Esophagus squamous epithelium (tissue), 5 donors: Measurements from ENCODE around the gene PPP2R5E. TPM values are rescaled to one million over a fixed set of nuclear protein-coding genes. Genes with fewer than 3 reads are reported as not detected.

Experiments
- DNase-seq: peaks from one replicate; lab custom pipeline; 2025; lab: John Stamatoyannopoulos, UW
- H3K27ac ChIP-seq, 4 donors: fragments of 200-600 bp; sonication (generic); one replicate each; pipeline ENCODE4 v1.5.1; 2016 to 2019; ENCODE audit warnings: mild to moderate bottlenecking in 1 of 4
- H3K27me3 ChIP-seq, 4 donors: fragments of 200-600 bp; sonication (generic); 1 replicate in 3 of 4; 2 replicates in 1 of 4; pipeline versions ENCODE4 v1.5.1 to v1.6.0; 2017 to 2021; ENCODE audit warnings: antibody characterized with exemption in 1 of 4
- H3K36me3 ChIP-seq, 3 donors: fragments of 200-600 bp; sonication (generic); one replicate each; pipeline ENCODE4 v1.5.1; 2016 to 2019
- H3K4me1 ChIP-seq, 3 donors: fragments of 200-600 bp; sonication (generic); one replicate each; pipeline ENCODE4 v1.5.1; 2017 to 2019
- H3K4me3 ChIP-seq, 4 donors: fragments of 200-600 bp; sonication (generic); 1 replicate in 3 of 4; 2 replicates in 1 of 4; pipeline ENCODE4 v1.5.1; 2016 to 2019; ENCODE audit warnings: mild to moderate bottlenecking in 2 of 4, moderate library complexity in 1 of 4
- H3K9me3 ChIP-seq, 3 donors: fragments of 200-600 bp; sonication (generic); one replicate each; pipeline ENCODE4 v1.5.1; 2016 to 2019
- CTCF ChIP-seq, 6 experiments: fragments of 450-650 bp in 4 of 6; fragments of 200-600 bp in 2 of 6; sonication (generic) in 2 of 6; IDR thresholded peaks; one replicate each; pipeline ENCODE4 v1.5.1; 2016 to 2019; ENCODE audit warnings: antibody characterized with exemption in 6 of 6, mild to moderate bottlenecking in 4 of 6, moderate library complexity in 4 of 6
- POLR2A ChIP-seq, 4 donors: fragments of 450-650 bp; IDR thresholded peaks; one replicate each; pipeline ENCODE4 v1.6.1; 2017; ENCODE audit warnings: antibody characterized with exemption in 4 of 4, mild to moderate bottlenecking in 4 of 4, moderate library complexity in 3 of 4
- WGBS, 2 donors: methylation state at CpG; one replicate each; pipeline ENCODE4 v1.1.5; 2018; 5-methylcytosine and 5-hydroxymethylcytosine counted together
- intact Hi-C: fragments of 100-400 bp; cut with DNase I; formaldehyde crosslinking; loops from one replicate; pipeline ENCODE4 v1.15.0; 2022
- total RNA-seq, 4 donors: library from RNA; depleted of rRNA; stranded (reverse); fragments of >200 nt; gene quantifications; one replicate each; pipeline ENCODE4 v1.1.0, GENCODE V29; 2016
- donor health status: DM: yes; HTN: yes; CAD: no.

Gene PPP2R5E
- total RNA-seq, 4 donors from 2014 or later: 18.9 to 31.2 (median 26.0) TPM

DNA sequence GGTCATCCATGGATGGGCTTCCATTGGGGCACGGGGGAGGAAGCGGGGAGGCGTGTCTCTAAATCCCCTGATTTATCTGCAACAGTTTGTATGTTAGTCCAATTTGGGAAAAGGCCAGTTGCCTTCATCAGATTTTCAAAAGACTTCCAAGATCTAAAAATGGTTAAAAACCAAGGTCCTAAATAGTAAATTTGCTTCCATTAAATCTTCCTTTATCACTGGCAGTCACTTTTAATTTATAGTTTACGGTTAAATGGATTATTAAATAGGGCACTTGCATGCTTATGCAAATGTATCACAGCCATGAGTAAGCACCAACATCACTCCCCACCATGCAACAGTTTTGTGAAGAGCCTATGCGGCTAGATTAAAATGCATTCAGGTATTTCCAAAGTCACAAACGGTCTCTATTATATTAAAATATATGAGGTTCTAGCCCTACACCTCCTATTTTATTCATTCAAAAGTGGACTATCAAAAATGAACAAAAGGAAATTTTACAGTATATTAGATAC, 116.3 kb downstream of the PPP2R5E start:
- no peak overlapping the region for H3K4me3 ChIP-seq
- WGBS, 2 donors: 84 to 91% methylated on average over 6 of the region's 6 CpGs

GRCh38 chr14:63423889-63424288, 119.3 kb downstream of the PPP2R5E start:
- Histone ChIP-seq H3K36me3 (peaks cover 0 to 28% (median 0%) of the 10 kb centered on the region in 3 donors), H3K4me1 (no peaks in the 10 kb centered on the region), H3K27ac (no peak overlapping the region), H3K4me3 (no peak overlapping the region), H3K9me3 (no peaks in the 10 kb centered on the region), H3K27me3 (no peaks in the 10 kb centered on the region)
- TF ChIP-seq POLR2A (IDR thresholded peaks at IDR 0.05) (no peak), CTCF (IDR thresholded peaks at IDR 0.05) (no peak)
- no peak for DNase-seq
- intact Hi-C loops: no loop called here
- 85 to 89% methylated on average over 4 of the region's 4 CpGs for WGBS, 2 donors

More for the DNA sequence above, 116.3 kb downstream of the PPP2R5E start:
- H3K27ac ChIP-seq: no peak overlapping the region
- no peaks in the 10 kb centered on the region for H3K9me3 ChIP-seq
- DNase-seq: no peak
- peaks cover 0 to under 1% (median 0%) of the 10 kb centered on the region in 3 donors for H3K36me3 ChIP-seq
- no peaks in the 10 kb centered on the region for H3K27me3 ChIP-seq
- H3K4me1 ChIP-seq: peaks cover 0 to 4% (median 0%) of the 10 kb centered on the region in 3 donors
- intact Hi-C loops: no loop called here
- TF ChIP-seq CTCF (IDR thresholded peaks at IDR 0.05): no peak
- no peak for TF ChIP-seq POLR2A (IDR thresholded peaks at IDR 0.05)

- DNase-seq: no peak
Measured at GRCh38 chr14:63423381-63423780, 119.8 kb downstream of the PPP2R5E start.

GRCh38 chr14:63421919-63422318, 121.3 kb downstream of the PPP2R5E start:
- intact Hi-C loops: no loop called here
- Histone ChIP-seq H3K9me3 (no peaks in the 10 kb centered on the region), H3K36me3 (peaks cover 0 to 31% (median 0%) of the 10 kb centered on the region in 3 donors), H3K4me1 (no peaks in the 10 kb centered on the region), H3K4me3 (no peak overlapping the region), H3K27me3 (no peaks in the 10 kb centered on the region), H3K27ac (no peak overlapping the region)
- no peak for DNase-seq
- 71 to 73% methylated on average over 3 of the region's 3 CpGs for WGBS, 2 donors
- TF ChIP-seq POLR2A (IDR thresholded peaks at IDR 0.05): no peak
- no peak for TF ChIP-seq CTCF (IDR thresholded peaks at IDR 0.05)

More at GRCh38 chr14:63423381-63423780, 119.8 kb downstream of the PPP2R5E start:
- Histone ChIP-seq H3K9me3 (no peaks in the 10 kb centered on the region), H3K36me3 (peaks cover 0 to 31% (median 0%) of the 10 kb centered on the region in 3 donors), H3K4me1 (no peaks in the 10 kb centered on the region), H3K4me3 (no peak overlapping the region), H3K27ac (no peak overlapping the region), H3K27me3 (no peaks in the 10 kb centered on the region)
- no peak for TF ChIP-seq CTCF (IDR thresholded peaks at IDR 0.05)
- no peak for TF ChIP-seq POLR2A (IDR thresholded peaks at IDR 0.05)
- WGBS, 2 donors: 87 to 89% methylated on average over 2 of the region's 2 CpGs
- intact Hi-C loops: no loop called here

DNA sequence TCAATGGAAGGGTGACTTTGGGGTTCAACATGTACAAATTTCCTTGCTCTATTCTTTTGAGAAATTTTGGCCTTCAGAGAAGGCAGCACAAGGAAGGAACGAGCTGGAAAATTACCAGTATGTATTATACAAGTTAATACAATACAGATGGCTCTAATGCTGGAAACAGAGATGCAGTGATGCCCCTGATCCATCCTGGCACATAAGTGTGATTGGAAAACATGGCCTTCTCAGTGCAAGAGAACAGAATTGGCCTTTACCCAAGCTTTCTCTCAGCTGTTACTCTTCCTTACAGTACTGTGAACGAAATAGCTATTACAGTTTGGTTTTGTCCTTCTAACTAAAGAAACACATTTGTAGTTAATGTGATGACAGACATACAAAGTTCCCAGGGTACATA, 122.0 kb downstream of the PPP2R5E start:
- Histone ChIP-seq H3K27me3 (no peaks in the 10 kb centered on the region), H3K36me3 (peaks cover 0 to 31% (median 0%) of the 10 kb centered on the region in 3 donors), H3K4me1 (no peaks in the 10 kb centered on the region), H3K4me3 (no peak overlapping the region), H3K9me3 (no peaks in the 10 kb centered on the region), H3K27ac (no peak overlapping the region)
- no peak for TF ChIP-seq CTCF (IDR thresholded peaks at IDR 0.05)
- no peak for TF ChIP-seq POLR2A (IDR thresholded peaks at IDR 0.05)
- 80 to 93% methylated on average over 2 of the region's 2 CpGs for WGBS, 2 donors
- intact Hi-C loops: no loop called here
- no peak for DNase-seq
